ENCODE measurements around the gene FBRSL1.
A peak's percentile ranks its signal among the peaks of the same experiment; 100 is the strongest.

Gene FBRSL1

GRCh38 chr12:132495629-132496357, 5.8 kb downstream of the FBRSL1 start:
- FAIRE-seq (no peak), DNase-seq (ENCODE audit: low spot score) (no peak)

GRCh38 chr12:132496358-132496669, 6.4 kb downstream of the FBRSL1 start:
- DNase-seq (ENCODE audit: low spot score), result no peak
- FAIRE-seq, result no peak

- no peak for FAIRE-seq
- DNase-seq (ENCODE audit: low spot score), result no peak
Observed at GRCh38 chr12:132496710-132497109, 6.8 kb downstream of the FBRSL1 start.

GRCh38 chr12:132497514-132498405, 7.8 kb downstream of the FBRSL1 start:
- no peak for FAIRE-seq
- no peak for DNase-seq (ENCODE audit: low spot score)

- DNase-seq (ENCODE audit: low spot score) (no peak), FAIRE-seq (no peak)
Observed at GRCh38 chr12:132498931-132499330, 9.0 kb downstream of the FBRSL1 start.

GRCh38 chr12:132500142-132500855, 10.3 kb downstream of the FBRSL1 start:
- FAIRE-seq, result no peak
- no peak for DNase-seq (ENCODE audit: low spot score)

- no peak for DNase-seq (ENCODE audit: low spot score)
- FAIRE-seq, result no peak
Observed at GRCh38 chr12:132500856-132501180, 10.9 kb downstream of the FBRSL1 start.

GRCh38 chr12:132501204-132501940, 11.4 kb downstream of the FBRSL1 start:
- no peak for DNase-seq (ENCODE audit: low spot score)
- FAIRE-seq, result no peak

- FAIRE-seq, result no peak
- peak; percentile 22 for DNase-seq (ENCODE audit: low spot score)
Observed at GRCh38 chr12:132502149-132502881, 12.4 kb downstream of the FBRSL1 start.

GRCh38 chr12:132502882-132503193, 12.9 kb downstream of the FBRSL1 start:
- DNase-seq (ENCODE audit: low spot score) (no peak), FAIRE-seq (no peak)

- DNase-seq (ENCODE audit: low spot score) (no peak), FAIRE-seq (no peak)
Observed at GRCh38 chr12:132503618-132504204, 13.8 kb downstream of the FBRSL1 start.

GRCh38 chr12:132505105-132505851, 15.3 kb downstream of the FBRSL1 start:
- no peak for FAIRE-seq

GRCh38 chr12:132505852-132506219, 15.9 kb downstream of the FBRSL1 start:
- FAIRE-seq, result no peak
- no peak for DNase-seq (ENCODE audit: low spot score)

More at GRCh38 chr12:132505105-132505851, 15.3 kb downstream of the FBRSL1 start:
- no peak for DNase-seq (ENCODE audit: low spot score)

GRCh38 chr12:132506328-132507160, 16.6 kb downstream of the FBRSL1 start:
- DNase-seq (ENCODE audit: low spot score) (no peak), FAIRE-seq (no peak)

GRCh38 chr12:132507161-132507538, 17.2 kb downstream of the FBRSL1 start:
- no peak for DNase-seq (ENCODE audit: low spot score)
- FAIRE-seq, result no peak

GRCh38 chr12:132507656-132508490, 17.9 kb downstream of the FBRSL1 start:
- FAIRE-seq, result no peak
- DNase-seq (ENCODE audit: low spot score), result no peak

GRCh38 chr12:132508491-132508740, 18.5 kb downstream of the FBRSL1 start:
- FAIRE-seq, result no peak
- no peak for DNase-seq (ENCODE audit: low spot score)
